Nephron (organoid): ENCODE results near the gene CRISPLD2.
"Not testable (repeated sequence)": the region's sequence is repeated elsewhere in the genome, so short reads cannot be mapped to it uniquely, and the experiment has no call there.

Experiments
- H3K27ac Mint-ChIP-seq, 3 experiments: 2 replicates each; pipeline ENCODE4 v1.8.0; 2020; ENCODE audit warnings: mixed read lengths in 3 of 3, mild to moderate bottlenecking in 2 of 3, moderate library complexity in 1 of 3
- H3K27me3 Mint-ChIP-seq: 2 replicates; pipeline ENCODE4 v1.8.0; 2021; ENCODE audit warnings: low read depth, mild to moderate bottlenecking, moderate library complexity, mixed read lengths
- H3K36me3 Mint-ChIP-seq: 2 replicates; pipeline ENCODE4 v1.8.0; 2020; ENCODE audit warnings: low read depth, mixed read lengths
- H3K4me1 Mint-ChIP-seq: 2 replicates; pipeline ENCODE4 v1.8.0; 2020; ENCODE audit warnings: mixed read lengths
- H3K4me3 Mint-ChIP-seq, 3 experiments: 2 replicates each; pipeline ENCODE4 v1.8.0; 2020; ENCODE audit warnings: mild to moderate bottlenecking in 3 of 3, mixed read lengths in 3 of 3, moderate library complexity in 2 of 3
- H3K9me3 Mint-ChIP-seq: 2 replicates; pipeline ENCODE4 v1.8.0; 2020; ENCODE audit warnings: mixed read lengths
- TF ChIP-seq, protein P1 (sequence below), 3 experiments: fragments of 200-600 bp; sonication (generic); IDR thresholded peaks; one replicate each; pipeline ENCODE4 v1.5.0; 2021; ENCODE audit warnings: antibody characterized with exemption in 3 of 3; ENCODE audit not compliant: unreplicated experiment in 3 of 3

Gene CRISPLD2

DNA sequence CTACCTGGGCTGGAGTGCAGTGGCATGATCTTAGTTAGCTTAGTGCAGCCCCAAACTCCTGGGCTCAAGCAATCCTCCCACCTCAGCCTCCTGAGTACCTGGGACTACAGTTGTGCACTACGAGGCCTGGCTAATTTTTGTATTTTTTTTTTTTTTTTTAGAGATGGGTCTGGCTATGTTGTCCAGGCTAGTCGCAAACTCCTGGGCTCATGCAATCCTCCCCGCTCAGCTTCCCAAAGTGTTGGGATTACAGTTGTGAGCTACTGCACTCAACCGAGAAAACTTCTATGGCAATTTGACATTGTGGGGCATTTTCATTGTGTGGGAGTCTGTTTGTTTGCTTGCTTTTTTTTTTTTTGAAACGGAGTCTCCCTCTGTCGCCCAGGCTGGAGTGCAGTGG, 30.0 kb downstream of the CRISPLD2 start:
- no peak overlapping the region for H3K27ac Mint-ChIP-seq
- H3K36me3 Mint-ChIP-seq = peaks cover 19% of the 10 kb centered on the region
- TF ChIP-seq, protein P1, sequence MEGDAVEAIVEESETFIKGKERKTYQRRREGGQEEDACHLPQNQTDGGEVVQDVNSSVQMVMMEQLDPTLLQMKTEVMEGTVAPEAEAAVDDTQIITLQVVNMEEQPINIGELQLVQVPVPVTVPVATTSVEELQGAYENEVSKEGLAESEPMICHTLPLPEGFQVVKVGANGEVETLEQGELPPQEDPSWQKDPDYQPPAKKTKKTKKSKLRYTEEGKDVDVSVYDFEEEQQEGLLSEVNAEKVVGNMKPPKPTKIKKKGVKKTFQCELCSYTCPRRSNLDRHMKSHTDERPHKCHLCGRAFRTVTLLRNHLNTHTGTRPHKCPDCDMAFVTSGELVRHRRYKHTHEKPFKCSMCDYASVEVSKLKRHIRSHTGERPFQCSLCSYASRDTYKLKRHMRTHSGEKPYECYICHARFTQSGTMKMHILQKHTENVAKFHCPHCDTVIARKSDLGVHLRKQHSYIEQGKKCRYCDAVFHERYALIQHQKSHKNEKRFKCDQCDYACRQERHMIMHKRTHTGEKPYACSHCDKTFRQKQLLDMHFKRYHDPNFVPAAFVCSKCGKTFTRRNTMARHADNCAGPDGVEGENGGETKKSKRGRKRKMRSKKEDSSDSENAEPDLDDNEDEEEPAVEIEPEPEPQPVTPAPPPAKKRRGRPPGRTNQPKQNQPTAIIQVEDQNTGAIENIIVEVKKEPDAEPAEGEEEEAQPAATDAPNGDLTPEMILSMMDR (IDR thresholded peaks at IDR 0.05; ENCODE audit: unreplicated experiment in 3 of 3) = no peak
- no peak overlapping the region for H3K4me3 Mint-ChIP-seq
- H3K27me3 Mint-ChIP-seq = peaks cover 21% of the 10 kb centered on the region
- H3K4me1 Mint-ChIP-seq = peaks cover 5% of the 10 kb centered on the region
- peaks cover 6% of the 10 kb centered on the region for H3K9me3 Mint-ChIP-seq

DNA sequence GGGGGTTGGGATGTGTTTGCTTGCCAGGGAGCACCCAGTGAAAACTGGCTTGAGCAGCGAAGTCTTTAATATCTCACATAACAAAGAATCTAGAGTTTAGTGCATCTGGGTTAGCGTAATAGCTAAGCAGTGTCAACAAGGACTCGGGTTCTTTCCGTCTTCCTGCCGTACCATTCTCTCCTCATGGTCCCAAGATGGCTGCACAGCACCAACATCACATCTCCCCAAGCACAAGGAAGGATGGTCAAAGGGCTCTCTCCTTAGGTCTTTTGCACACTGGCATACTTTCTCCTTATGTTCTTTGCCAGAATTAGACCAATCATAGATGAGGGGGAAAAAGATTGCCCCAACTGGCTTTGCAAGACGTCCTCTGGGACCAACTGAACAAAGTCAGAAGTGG, 30.9 kb downstream of the CRISPLD2 start:
- H3K9me3 Mint-ChIP-seq = peaks cover 6% of the 10 kb centered on the region
- peaks cover 26% of the 10 kb centered on the region for H3K36me3 Mint-ChIP-seq
- H3K27me3 Mint-ChIP-seq = peaks cover 21% of the 10 kb centered on the region
- TF ChIP-seq, protein P1 (IDR thresholded peaks at IDR 0.05; ENCODE audit: unreplicated experiment in 3 of 3) = no peak
- H3K4me3 Mint-ChIP-seq = no peak overlapping the region
- H3K4me1 Mint-ChIP-seq = peaks cover 5% of the 10 kb centered on the region
- peak overlapping the region in 1 of 3 experiments; percentile 18 for H3K27ac Mint-ChIP-seq

DNA sequence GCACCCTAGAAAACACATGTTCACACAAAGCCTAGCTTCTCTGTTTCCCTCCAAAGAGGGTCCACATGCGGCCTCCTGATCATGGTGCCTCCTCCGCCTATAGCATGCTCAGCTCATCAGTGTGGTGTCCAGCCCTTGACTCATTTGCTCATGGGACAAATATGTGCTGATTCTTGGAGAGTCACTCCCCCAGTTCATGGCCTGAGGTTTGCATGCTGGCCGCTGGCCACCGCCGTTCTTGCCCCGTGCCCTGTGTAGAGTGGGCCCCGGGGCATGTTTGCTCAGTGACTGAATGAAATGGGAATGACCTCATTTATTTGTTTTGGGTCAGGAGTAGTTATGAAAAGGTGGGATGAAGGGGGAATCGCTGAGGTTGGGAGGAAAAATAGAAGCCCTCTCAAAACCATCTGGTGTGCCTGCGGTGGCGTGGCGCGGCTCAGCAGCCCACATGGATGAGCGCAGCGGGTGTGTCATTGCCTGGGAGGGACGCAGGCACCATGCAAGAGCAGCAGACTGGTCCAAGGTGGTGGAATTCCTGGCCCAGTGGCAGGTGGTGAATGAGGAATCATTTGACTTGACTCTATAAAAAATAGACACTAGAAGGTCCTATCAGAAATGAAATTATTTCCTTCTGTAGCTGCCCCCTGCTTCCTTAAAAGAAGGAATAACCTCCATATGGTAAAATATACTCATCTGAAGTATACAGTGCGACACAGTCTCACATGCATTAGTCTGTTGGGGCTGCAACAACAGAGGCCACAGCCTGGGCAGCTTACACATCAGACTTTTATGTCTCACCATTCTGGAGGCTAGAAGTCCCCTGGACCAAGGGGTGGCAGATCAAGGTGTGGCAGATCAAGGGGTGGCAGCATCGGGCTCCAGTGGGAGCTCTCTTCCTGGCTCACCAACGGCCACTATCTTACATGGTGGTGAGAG, 31.7 kb downstream of the CRISPLD2 start:
- peak overlapping the region in 2 of 3 experiments; percentile 18 to 61 for H3K27ac Mint-ChIP-seq
- peaks cover 29% of the 10 kb centered on the region for H3K36me3 Mint-ChIP-seq
- peaks cover 6% of the 10 kb centered on the region for H3K9me3 Mint-ChIP-seq
- TF ChIP-seq, protein P1 (IDR thresholded peaks at IDR 0.05; ENCODE audit: unreplicated experiment in 3 of 3) = no peak
- H3K4me1 Mint-ChIP-seq = peaks cover 5% of the 10 kb centered on the region
- H3K4me3 Mint-ChIP-seq = no peak overlapping the region
- H3K27me3 Mint-ChIP-seq = peaks cover 21% of the 10 kb centered on the region

DNA sequence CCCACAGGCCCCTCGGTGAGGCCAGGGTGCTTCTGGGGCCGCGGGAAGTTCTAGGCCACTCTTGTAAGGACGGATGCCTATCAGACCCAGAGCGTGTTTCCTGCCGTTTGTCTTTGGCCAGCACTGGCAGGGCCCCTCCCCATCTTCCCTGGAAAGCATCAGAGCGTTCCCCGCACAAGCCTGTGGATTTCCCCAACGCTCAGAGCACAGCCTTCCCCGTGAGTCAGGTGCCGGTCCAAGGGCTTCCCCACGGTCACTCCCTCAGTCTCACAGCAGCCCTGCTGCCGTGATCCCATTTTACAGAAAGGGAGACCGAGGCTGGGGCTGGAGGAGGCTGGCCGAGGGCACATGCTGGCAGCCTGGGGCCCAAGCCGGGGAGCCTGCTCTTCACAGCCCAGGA, 33.7 kb downstream of the CRISPLD2 start:
- Mint-ChIP-seq H3K4me1 (no peaks in the 10 kb centered on the region), H3K27me3 (peaks cover 14% of the 10 kb centered on the region), H3K4me3 (no peak overlapping the region), H3K9me3 (peaks cover 8% of the 10 kb centered on the region), H3K27ac (no peak overlapping the region), H3K36me3 (peaks cover 37% of the 10 kb centered on the region)
- TF ChIP-seq, protein P1 (IDR thresholded peaks at IDR 0.05; ENCODE audit: unreplicated experiment in 3 of 3) = no peak

DNA sequence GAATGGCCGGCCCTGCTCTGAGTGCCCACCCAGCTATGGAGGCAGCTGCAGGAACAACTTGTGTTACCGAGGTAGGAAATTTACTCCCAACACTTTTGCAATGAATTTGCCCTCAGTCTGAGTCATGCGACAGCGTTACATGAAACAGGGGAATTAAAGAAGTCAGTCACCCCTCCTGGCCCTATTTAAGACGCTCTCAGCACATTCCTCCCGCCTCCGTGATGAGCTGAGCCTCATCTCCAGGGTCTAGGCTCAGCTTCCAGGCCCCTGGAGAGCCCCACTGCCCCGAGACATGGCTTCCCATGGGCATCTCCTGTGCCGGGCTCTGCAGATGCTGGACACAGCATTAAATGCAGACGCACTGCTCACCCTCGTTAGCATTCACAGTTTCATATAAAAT, 35.0 kb downstream of the CRISPLD2 start:
- peaks cover 14% of the 10 kb centered on the region for H3K27me3 Mint-ChIP-seq
- TF ChIP-seq, protein P1 (IDR thresholded peaks at IDR 0.05; ENCODE audit: unreplicated experiment in 3 of 3) = no peak
- H3K9me3 Mint-ChIP-seq = peaks cover 16% of the 10 kb centered on the region
- no peak overlapping the region for H3K27ac Mint-ChIP-seq
- H3K36me3 Mint-ChIP-seq = peaks cover 50% of the 10 kb centered on the region
- H3K4me3 Mint-ChIP-seq = no peak overlapping the region
- no peaks in the 10 kb centered on the region for H3K4me1 Mint-ChIP-seq

DNA sequence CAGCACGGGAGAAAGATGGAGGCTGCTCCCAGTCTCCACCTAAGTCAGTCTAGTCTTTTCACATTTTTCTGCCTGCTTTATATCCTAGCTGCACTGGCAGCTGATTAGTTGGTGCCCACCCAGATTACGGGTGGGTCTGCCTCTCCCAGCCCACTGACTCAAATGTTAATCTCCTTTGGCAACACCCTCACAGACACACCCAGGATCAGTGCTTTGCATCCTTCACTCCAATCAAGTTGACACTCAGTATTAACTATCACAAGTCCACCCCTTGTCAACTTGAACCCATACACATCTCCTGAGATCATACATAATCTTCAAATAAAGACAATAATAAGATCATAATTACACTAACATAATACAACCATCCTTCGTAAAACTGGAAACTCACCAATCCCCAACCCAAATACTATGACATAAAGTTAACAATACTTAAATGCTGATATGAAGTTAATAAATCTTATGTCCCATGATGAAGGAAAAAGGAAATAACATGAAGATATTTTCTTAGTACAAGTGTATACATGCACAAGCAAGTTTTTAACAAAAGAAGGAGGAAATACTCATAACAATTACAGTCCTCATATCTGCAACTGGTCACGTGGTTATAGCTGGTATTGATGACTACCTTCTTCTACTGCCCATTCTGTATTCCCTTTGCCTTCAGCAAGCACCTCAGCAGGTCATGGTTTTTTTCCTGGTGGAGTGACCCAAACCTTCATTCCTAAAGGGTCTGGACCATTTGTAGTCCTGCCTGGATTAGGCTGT, 35.8 kb downstream of the CRISPLD2 start:
- H3K9me3 Mint-ChIP-seq = peaks cover 25% of the 10 kb centered on the region
- H3K27ac Mint-ChIP-seq, H3K4me3 Mint-ChIP-seq: not testable (repeated sequence)

DNA sequence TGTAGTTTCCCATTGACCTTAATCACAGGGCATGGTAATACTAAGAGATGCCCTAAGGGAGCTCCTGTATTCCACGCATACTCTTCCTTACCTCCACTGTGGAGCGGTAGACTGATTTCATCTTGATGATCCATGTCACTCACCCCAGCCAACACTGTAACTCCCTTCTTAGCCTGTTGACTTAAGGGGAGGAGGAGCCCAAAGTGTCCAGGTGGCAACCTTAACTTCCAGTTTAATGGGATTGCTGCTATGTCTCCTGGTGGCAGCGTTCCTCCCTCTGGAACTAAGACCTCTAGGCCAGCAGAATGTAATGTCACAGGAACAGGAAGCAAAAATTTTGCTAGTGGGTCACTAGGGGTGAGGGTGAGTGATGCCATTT, 36.4 kb downstream of the CRISPLD2 start:
- H3K4me1 Mint-ChIP-seq, H3K27ac Mint-ChIP-seq, H3K27me3 Mint-ChIP-seq, H3K4me3 Mint-ChIP-seq: not testable (repeated sequence)
- Mint-ChIP-seq H3K9me3 (peaks cover 24% of the 10 kb centered on the region), H3K36me3 (peaks cover 53% of the 10 kb centered on the region)

More for the DNA sequence above, 35.8 kb downstream of the CRISPLD2 start:
- Mint-ChIP-seq H3K36me3 (peaks cover 54% of the 10 kb centered on the region), H3K27me3 (peaks cover 14% of the 10 kb centered on the region)
- not testable (repeated sequence) for H3K4me1 Mint-ChIP-seq

DNA sequence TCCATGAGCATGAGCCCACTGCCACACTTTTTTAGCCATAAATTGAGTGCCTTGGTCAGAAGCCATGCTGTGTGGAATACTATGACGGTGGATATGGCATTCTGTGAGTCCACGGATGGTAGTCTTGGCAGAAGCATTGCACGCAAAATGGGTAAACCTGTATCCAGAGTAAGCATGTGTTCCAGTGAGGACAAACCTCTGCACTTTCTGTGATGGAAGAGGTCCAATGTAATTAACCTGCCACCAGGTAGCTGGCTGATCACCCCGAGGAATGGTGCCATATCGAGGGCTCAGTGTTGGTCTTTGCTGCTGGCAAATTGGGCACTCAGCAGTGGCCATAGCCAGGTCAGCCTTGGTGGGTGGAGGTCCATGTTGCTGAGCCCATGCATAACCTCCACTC, 37.0 kb downstream of the CRISPLD2 start:
- not testable (repeated sequence) for H3K4me3 Mint-ChIP-seq, H3K4me1 Mint-ChIP-seq, H3K27ac Mint-ChIP-seq, H3K27me3 Mint-ChIP-seq
- Mint-ChIP-seq H3K36me3 (peaks cover 56% of the 10 kb centered on the region), H3K9me3 (peaks cover 23% of the 10 kb centered on the region)
